ENCODE measurements around the gene UST.

The UST gene

GRCh38 chr6:148968771-148969602, 222.2 kb downstream of the UST start:
- no peak overlapping the region for H3K27ac ChIP-seq (ENCODE audit: low read depth, low read length)
- TF ChIP-seq CTCF (IDR thresholded peaks at IDR 0.05; ENCODE audit: insufficient read depth, low read length, poor library complexity, severe bottlenecking) (no peak), EZH2phosphoT487 (conservative IDR thresholded peaks at IDR 0.05; ENCODE audit: low read length) (no peak)
- H3K36me3 ChIP-seq (ENCODE audit: low read length), result no peaks in the 10 kb centered on the region
- no peaks in the 10 kb centered on the region for H4K20me1 ChIP-seq (ENCODE audit: low read depth, low read length)
- H3F3A ChIP-seq (ENCODE audit: insufficient read depth), result no peaks in the 10 kb centered on the region
- H3K9ac ChIP-seq (ENCODE audit: low read length), result no peak overlapping the region
- H3K9me2 ChIP-seq (replicated peaks; ENCODE audit: insufficient read depth, low read length), result no peaks in the 10 kb centered on the region
- H3K79me2 ChIP-seq (ENCODE audit: insufficient read depth, low read length), result no peaks in the 10 kb centered on the region
- no peaks in the 10 kb centered on the region for H3K27me3 ChIP-seq (ENCODE audit: low read length)
- H3K9me3 ChIP-seq (ENCODE audit: insufficient read depth, low read length), result no peaks in the 10 kb centered on the region
- H2AFZ ChIP-seq (ENCODE audit: low read depth, low read length, severe bottlenecking), result no peak overlapping the region
- no peak overlapping the region for H3K4me3 ChIP-seq (ENCODE audit: insufficient read depth, low read length, poor library complexity, severe bottlenecking)
- H3K4me2 ChIP-seq (ENCODE audit: low read depth, low read length, poor library complexity, severe bottlenecking), result no peak overlapping the region

- Histone ChIP-seq H3K36me3 (ENCODE audit: low read length) (no peaks in the 10 kb centered on the region), H3K79me2 (ENCODE audit: insufficient read depth, low read length) (no peaks in the 10 kb centered on the region), H3K9me2 (replicated peaks; ENCODE audit: insufficient read depth, low read length) (no peaks in the 10 kb centered on the region), H4K20me1 (ENCODE audit: low read depth, low read length) (no peaks in the 10 kb centered on the region), H3F3A (ENCODE audit: insufficient read depth) (no peaks in the 10 kb centered on the region), H3K27ac (ENCODE audit: low read depth, low read length) (no peak overlapping the region), H3K9ac (ENCODE audit: low read length) (no peak overlapping the region), H3K4me2 (ENCODE audit: low read depth, low read length, poor library complexity, severe bottlenecking) (no peak overlapping the region), H3K9me3 (ENCODE audit: insufficient read depth, low read length) (no peaks in the 10 kb centered on the region), H3K27me3 (ENCODE audit: low read length) (no peaks in the 10 kb centered on the region), H3K4me3 (ENCODE audit: insufficient read depth, low read length, poor library complexity, severe bottlenecking) (no peak overlapping the region), H2AFZ (ENCODE audit: low read depth, low read length, severe bottlenecking) (no peak overlapping the region)
- TF ChIP-seq CTCF (IDR thresholded peaks at IDR 0.05; ENCODE audit: insufficient read depth, low read length, poor library complexity, severe bottlenecking) (no peak), EZH2phosphoT487 (conservative IDR thresholded peaks at IDR 0.05; ENCODE audit: low read length) (no peak)
Observed at GRCh38 chr6:148969603-148970061, 222.8 kb downstream of the UST start.

- TF ChIP-seq CTCF (IDR thresholded peaks at IDR 0.05; ENCODE audit: insufficient read depth, low read length, poor library complexity, severe bottlenecking) (no peak), EZH2phosphoT487 (conservative IDR thresholded peaks at IDR 0.05; ENCODE audit: low read length) (no peak)
- H3K9me3 ChIP-seq (ENCODE audit: insufficient read depth, low read length), result no peaks in the 10 kb centered on the region
- H3K4me3 ChIP-seq (ENCODE audit: insufficient read depth, low read length, poor library complexity, severe bottlenecking), result no peak overlapping the region
- H3K27ac ChIP-seq (ENCODE audit: low read depth, low read length), result no peak overlapping the region
- no peak overlapping the region for H3K4me2 ChIP-seq (ENCODE audit: low read depth, low read length, poor library complexity, severe bottlenecking)
- H3K27me3 ChIP-seq (ENCODE audit: low read length), result no peaks in the 10 kb centered on the region
- no peaks in the 10 kb centered on the region for H3K9me2 ChIP-seq (replicated peaks; ENCODE audit: insufficient read depth, low read length)
- H3K36me3 ChIP-seq (ENCODE audit: low read length), result no peaks in the 10 kb centered on the region
- no peaks in the 10 kb centered on the region for H3K79me2 ChIP-seq (ENCODE audit: insufficient read depth, low read length)
- H3F3A ChIP-seq (ENCODE audit: insufficient read depth), result no peaks in the 10 kb centered on the region
- no peak overlapping the region for H2AFZ ChIP-seq (ENCODE audit: low read depth, low read length, severe bottlenecking)
- no peak overlapping the region for H3K9ac ChIP-seq (ENCODE audit: low read length)
- H4K20me1 ChIP-seq (ENCODE audit: low read depth, low read length), result no peaks in the 10 kb centered on the region
Observed at GRCh38 chr6:148971031-148971927, 224.4 kb downstream of the UST start.

Measured in SU-DHL-6 (cell line).